GM18858 (cell line): ENCODE results near the gene UGT3A1.
"Not testable (repeated sequence)": the region's sequence is repeated elsewhere in the genome, so short reads cannot be mapped to it uniquely, and the experiment has no call there.

Experiments
- ATAC-seq: cut with Tn5 transposase; IDR thresholded peaks from one replicate; pipeline ENCODE4 v1.9.1; 2021; ENCODE audit not compliant: unreplicated experiment

UGT3A1 gene

DNA sequence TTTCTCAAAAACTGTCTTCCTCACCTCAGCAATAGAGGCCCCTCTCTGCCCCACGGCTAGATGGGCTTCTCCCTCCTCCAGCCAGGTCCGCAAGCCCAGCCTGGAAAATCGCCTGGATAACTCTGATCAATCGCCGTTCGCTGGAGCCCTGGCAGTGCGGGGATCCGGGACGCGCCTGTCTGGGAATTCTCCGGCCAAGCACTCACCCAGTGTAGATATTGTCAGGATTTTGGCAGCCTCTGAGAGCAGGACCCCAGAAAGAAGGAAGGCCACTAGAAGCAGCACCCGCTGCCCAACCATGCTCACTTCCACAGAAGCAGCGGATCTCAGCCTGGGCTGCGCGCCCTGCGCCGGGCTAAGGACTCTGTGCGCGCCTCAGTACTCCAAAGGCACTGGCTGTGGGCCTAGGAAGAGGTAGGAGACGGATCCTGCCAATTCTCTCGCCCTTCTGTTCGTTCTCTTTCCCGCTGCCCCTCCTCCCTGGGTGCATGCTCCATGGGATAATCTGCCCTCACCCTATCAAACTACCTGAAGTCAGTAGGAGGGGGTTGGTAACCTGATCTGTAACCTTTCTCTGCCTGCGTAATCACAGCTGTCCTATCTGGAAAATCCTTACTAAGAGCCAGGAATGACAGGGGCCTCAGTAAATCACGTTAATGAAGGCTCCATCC, at the start of gene UGT3A1:
TSS of gene UGT3A1 (minus strand) at position 450 of the 671 bp plus-strand sequence. CDS start at position 300, 150 bp downstream.
- no peak for ATAC-seq

GRCh38 chr5:36035696-36036095, 44.5 kb upstream of the UGT3A1 start:
- ATAC-seq = no peak

GRCh38 chr5:36034536-36035134, 43.4 kb upstream of the UGT3A1 start:
- ATAC-seq = not testable (repeated sequence)

GRCh38 chr5:36033486-36033885, 42.3 kb upstream of the UGT3A1 start:
- no peak for ATAC-seq

- no peak for ATAC-seq
Observed at GRCh38 chr5:36033047-36033446, 41.9 kb upstream of the UGT3A1 start.

- no peak for ATAC-seq
Observed at GRCh38 chr5:36031223-36031622, 40.0 kb upstream of the UGT3A1 start.

- ATAC-seq = no peak
Observed at GRCh38 chr5:36029914-36030313, 38.7 kb upstream of the UGT3A1 start.

- ATAC-seq = no peak
Observed at GRCh38 chr5:36028816-36029465, 37.8 kb upstream of the UGT3A1 start.

- no peak for ATAC-seq
Observed at GRCh38 chr5:36027711-36028110, 36.5 kb upstream of the UGT3A1 start.

DNA sequence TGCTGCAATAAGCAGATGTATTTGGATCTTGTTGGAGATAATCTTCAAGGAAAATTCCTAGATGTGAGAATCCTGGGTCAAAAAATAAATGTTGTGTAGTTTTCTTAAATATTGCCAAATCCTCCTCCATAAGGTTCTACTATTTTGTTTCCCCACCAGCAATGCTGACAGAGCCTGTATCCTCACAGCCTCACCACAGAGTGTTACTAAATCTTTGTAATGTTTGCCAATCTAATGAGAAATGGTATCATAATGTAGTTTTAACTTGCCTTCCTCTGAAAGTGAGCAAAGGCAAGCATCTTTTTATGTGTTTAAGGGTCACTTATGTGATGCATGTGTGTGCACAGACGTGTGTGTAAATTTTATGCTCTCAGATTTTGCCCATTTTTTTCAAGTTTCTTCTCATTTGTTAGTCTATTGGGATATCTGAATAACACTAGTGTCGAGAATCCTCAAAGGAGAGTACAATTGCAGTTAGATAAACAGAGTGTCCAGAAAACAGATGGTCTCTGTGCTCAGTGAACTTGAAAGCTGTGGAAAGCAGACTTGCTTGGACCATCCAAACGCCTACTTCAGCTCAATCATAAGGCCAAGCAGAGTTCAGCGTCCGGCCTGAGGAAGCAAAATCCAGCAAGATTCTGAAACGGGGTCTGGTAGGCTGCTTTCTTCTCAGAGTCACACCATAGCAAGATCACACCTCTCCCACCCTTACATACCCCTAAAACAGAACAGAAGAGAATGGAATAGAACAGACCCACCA, 35.7 kb upstream of the UGT3A1 start:
- no peak for ATAC-seq

DNA sequence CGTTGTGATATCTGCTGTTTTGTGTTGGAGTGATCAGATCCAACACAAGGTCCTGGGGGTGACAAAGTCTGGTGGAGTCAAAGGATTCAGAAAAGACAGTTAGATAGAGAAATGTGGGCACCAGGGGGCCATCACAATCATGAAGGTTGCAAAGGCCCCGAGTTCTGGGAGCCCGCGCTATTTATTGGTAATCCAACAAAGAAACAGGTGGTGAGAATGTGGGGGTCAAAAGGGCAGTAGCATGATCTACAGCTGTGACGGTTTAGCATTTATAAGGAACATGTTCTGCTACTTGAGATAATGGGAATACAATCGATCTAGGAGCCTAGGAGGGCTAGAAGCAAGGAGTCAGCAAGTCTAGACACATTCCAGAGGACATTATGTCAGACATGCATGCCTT, 31.1 kb upstream of the UGT3A1 start:
- not testable (repeated sequence) for ATAC-seq

DNA sequence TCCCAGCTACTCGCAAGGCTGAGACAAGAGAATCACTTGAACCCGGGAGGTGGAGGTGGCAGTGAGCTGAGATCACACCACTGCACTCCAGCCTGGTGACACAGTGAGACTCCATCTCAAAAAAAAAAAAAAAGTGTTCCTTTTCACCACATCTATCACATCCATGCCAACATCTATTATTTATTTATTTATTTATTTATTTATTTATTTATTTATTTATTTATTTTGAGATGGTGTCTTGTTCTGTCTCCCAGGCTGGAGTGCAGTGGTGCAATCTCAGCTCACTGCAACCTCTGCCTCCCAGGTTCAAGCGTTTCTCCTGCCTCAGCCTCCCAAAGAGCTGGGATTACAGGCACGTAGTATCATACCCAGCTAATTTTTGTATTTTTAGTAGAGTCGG, 28.4 kb upstream of the UGT3A1 start:
- not testable (repeated sequence) for ATAC-seq

GRCh38 chr5:36017622-36018021, 26.4 kb upstream of the UGT3A1 start:
- ATAC-seq = no peak

DNA sequence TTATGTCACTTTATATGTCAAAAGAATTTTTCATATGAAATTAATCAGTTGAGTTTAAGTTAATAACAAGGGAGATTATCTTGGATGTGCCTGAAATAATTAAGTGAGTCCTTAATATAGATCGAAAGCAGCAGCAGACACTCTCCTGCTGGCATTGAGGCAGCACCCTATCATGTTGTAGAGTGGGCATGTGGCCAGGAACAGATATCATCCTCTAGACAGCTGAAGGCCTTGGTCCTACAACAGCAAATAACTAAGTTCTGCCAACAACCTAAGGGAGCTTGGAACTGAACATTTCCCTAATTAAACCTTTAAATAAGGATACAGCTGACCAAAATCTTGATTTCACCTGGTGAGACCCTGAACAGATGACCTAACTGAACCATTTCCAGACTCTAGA, 25.8 kb upstream of the UGT3A1 start:
- no peak for ATAC-seq

DNA sequence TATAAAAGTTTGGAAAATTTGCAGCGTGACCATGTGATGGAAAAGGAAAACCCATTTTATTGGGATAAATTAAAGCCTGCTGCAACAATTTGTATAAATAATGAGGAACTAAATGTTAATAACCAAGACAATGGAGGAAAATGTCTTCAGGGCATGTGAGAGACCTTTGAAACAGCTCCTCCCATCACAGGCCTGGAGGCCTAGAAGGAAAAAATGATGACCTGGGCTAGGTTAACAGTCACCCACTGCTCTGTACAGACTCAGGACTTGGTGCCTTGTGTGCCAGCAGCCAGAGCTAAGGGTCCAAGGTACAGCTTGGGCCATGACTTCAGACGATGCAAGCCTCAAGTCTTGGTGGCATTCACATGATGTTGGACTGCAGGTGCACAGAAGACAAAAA, 22.0 kb upstream of the UGT3A1 start:
- no peak for ATAC-seq

GRCh38 chr5:36009698-36010097, 18.5 kb upstream of the UGT3A1 start:
- ATAC-seq = no peak

- no peak for ATAC-seq
Observed at GRCh38 chr5:36007366-36007765, 16.2 kb upstream of the UGT3A1 start.

DNA sequence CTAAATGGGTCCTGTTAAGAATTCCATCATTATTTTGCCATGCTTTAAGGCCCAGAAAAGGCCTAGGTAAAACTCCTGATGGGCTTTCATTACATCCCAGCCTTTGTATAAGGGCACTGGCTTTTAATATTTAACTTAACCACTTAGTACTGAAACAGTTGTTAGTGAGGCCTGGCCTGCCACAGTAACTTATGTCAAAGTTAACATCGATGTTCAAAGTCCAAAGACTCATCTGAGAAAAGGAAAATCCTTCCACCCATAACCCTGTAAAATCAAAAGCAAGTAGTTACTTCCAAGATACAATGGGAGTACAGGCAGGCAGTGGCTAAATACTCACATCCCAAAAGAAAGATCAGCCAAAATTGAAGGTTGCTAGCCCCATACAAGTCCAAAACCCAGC, 15.0 kb upstream of the UGT3A1 start:
- ATAC-seq = no peak

DNA sequence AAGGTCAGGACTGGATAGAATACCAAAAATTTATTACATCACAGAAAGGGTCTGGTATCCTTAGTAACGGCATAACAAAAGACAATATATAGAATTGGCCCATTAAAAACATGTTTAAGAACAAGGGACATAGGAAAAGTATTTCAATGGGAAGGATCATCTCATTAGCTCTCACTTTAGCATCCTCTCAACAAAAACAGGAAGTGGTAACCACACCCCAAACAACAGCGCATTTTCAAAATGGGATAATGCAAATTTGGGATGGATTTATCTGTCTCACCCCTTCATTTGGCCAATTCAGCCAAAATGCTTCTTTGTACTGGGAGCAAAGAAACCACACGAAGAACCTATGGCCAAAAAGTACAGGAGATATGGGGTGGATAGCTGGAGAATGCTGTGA, 9.8 kb upstream of the UGT3A1 start:
- no peak for ATAC-seq

DNA sequence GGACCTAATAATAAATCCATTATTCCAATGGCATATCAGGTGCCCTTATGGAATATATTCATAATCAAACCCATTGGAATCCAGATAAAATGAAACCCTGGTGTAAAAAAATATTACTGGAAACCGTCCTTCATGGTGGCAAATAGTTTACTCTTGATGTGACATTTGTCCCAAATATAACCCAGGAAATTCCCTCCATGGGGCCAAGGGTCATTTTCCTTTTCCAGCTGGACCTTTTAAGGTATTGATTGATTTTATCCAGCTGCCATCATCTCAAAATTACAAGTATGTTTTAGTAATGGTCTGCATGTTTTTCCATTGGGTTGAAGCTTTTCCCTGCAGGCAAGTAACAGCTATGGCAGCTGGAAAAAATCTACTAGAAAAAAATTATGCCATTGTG, 8.4 kb upstream of the UGT3A1 start:
- no peak for ATAC-seq

DNA sequence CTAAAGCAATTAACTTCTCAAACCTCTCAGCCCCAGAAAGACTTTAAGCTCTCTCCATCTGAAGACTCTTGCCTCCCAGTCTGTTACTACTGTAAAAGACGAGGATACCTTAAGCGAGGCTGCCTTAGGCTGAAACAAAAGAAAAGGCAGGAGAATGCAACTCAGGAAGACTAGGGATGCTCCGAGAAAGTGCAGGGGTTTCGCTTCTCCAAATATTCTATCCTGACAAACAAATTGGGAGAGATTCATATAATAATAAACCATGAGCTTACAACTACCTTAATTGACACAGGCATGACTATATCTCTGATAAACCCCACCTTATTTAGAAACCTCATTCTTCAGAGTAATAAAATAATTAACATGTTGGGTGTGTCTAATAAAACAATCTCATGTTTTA, 4.9 kb upstream of the UGT3A1 start:
- ATAC-seq = no peak

DNA sequence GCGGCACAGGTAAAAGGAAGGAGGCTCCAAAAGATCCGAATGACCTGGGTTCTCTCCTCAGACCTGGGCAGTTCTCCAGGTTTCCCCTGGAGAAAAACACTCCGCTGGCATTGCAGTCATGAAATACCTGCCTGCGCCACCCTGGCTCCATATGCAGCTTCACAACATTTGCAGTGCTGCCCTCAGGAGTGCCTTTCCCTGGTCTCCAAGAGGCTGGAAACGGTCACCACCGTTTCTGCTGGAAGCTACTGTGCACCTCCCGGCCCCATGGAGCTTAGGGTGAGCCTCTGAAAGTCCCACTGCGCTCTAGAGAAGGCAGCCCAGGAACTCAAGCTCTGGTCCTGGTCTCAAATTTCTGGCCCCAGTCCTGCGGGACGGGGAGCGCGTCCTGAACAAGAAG, 670 bp downstream of the UGT3A1 start:
- ATAC-seq = no peak
